Fibroblast of the aortic adventitia (primary cell): Measurements from ENCODE around the gene SCRN1. TPM values are rescaled to one million over a fixed set of nuclear protein-coding genes. Genes with fewer than 3 reads are reported as not detected.

Experiments
- DNase-seq: peaks from one replicate; pipeline ENCODE4 v3.0.0-alpha.2; 2010; ENCODE audit warnings: low read depth
- H3K4me3 ChIP-seq: 2 replicates; pipeline ENCODE4 v1.5.1; 2011; ENCODE audit warnings: low read depth, mild to moderate bottlenecking, control low read depth, low read length, moderate library complexity
- CTCF ChIP-seq: IDR thresholded peaks from 2 replicates; pipeline ENCODE4 v1.5.1; 2011; ENCODE audit warnings: mild to moderate bottlenecking, low read length, control low read depth, inconsistent platforms; ENCODE audit not compliant: insufficient read depth
- total RNA-seq: library from RNA; depleted of rRNA; stranded (reverse); fragments of >200 nt; gene quantifications from 2 replicates; pipeline ENCODE4 v1.2.3, GENCODE V29; 2012; ENCODE audit warnings: low replicate concordance

SCRN1 gene
- total RNA-seq, 1 donor = 93.1 TPM

- no peak overlapping the region for H3K4me3 ChIP-seq
- DNase-seq = no peak
- TF ChIP-seq CTCF = no peak
These were observed 65.6 kb downstream of the SCRN1 start for GRCh38 chr7:29924006-29924405.

- H3K4me3 ChIP-seq = no peak overlapping the region
- no peak for DNase-seq
- TF ChIP-seq CTCF = no peak
These were observed 66.5 kb downstream of the SCRN1 start for GRCh38 chr7:29922921-29923700.

- DNase-seq = peak; percentile 73
- TF ChIP-seq CTCF = peak; percentile 88
- H3K4me3 ChIP-seq = no peak overlapping the region
These were observed 68.1 kb downstream of the SCRN1 start for GRCh38 chr7:29921404-29922010.

GRCh38 chr7:29920491-29920890, 69.1 kb downstream of the SCRN1 start:
- no peak for TF ChIP-seq CTCF
- DNase-seq = no peak
- H3K4me3 ChIP-seq = no peak overlapping the region

GRCh38 chr7:29919790-29920189, 69.8 kb downstream of the SCRN1 start:
- no peak for TF ChIP-seq CTCF
- no peak overlapping the region for H3K4me3 ChIP-seq
- DNase-seq = no peak

- no peak for DNase-seq
- H3K4me3 ChIP-seq = no peak overlapping the region
- no peak for TF ChIP-seq CTCF
These were observed 70.8 kb downstream of the SCRN1 start for GRCh38 chr7:29918850-29919249.

GRCh38 chr7:29917641-29918040, 72.0 kb downstream of the SCRN1 start:
- H3K4me3 ChIP-seq = no peak overlapping the region
- TF ChIP-seq CTCF = no peak
- DNase-seq = no peak
